ENCODE measurements around the gene INIP. TPM values are rescaled to one million over a fixed set of nuclear protein-coding genes. Genes with fewer than 3 reads are reported as not detected.
A peak's percentile ranks its signal among the peaks of the same experiment; 100 is the strongest.
"Not testable (repeated sequence)": the region's sequence is repeated elsewhere in the genome, so short reads cannot be mapped to it uniquely, and the experiment has no call there.

INIP gene
- total RNA-seq, 4 donors from 2014 or later, result 15.0 to 24.0 (median 21.3) TPM

GRCh38 chr9:112731971-112732370 is 14.1 kb upstream of the INIP start:
- H3K9me3 ChIP-seq, result no peaks in the 10 kb centered on the region
- DNase-seq, result peak in 1 of 3 donors; percentile 74
- no peaks in the 10 kb centered on the region for H3K27me3 ChIP-seq
- peak overlapping the region in 1 of 4 donors; percentile 51 for H3K27ac ChIP-seq
- no peaks in the 10 kb centered on the region for H3K36me3 ChIP-seq
- peaks cover 0 to 5% (median under 1%) of the 10 kb centered on the region in 4 donors for H3K4me1 ChIP-seq
- no peak for TF ChIP-seq POLR2A (IDR thresholded peaks at IDR 0.05)
- TF ChIP-seq CTCF (IDR thresholded peaks at IDR 0.05), result no peak
- H3K4me3 ChIP-seq, result peak overlapping the region in 1 of 4 donors; percentile 15

GRCh38 chr9:112728401-112728800 is 10.5 kb upstream of the INIP start:
- TF ChIP-seq POLR2A (IDR thresholded peaks at IDR 0.05) (no peak), CTCF (IDR thresholded peaks at IDR 0.05) (no peak)
- H3K36me3 ChIP-seq, result no peaks in the 10 kb centered on the region
- H3K9me3 ChIP-seq, result no peaks in the 10 kb centered on the region
- peaks cover 0 to 5% (median 0%) of the 10 kb centered on the region in 4 donors for H3K4me1 ChIP-seq
- no peak overlapping the region for H3K4me3 ChIP-seq
- no peaks in the 10 kb centered on the region for H3K27me3 ChIP-seq
- DNase-seq, result no peak
- H3K27ac ChIP-seq, result no peak overlapping the region

- H3K27me3 ChIP-seq, result no peaks in the 10 kb centered on the region
- TF ChIP-seq CTCF (IDR thresholded peaks at IDR 0.05) (no peak), POLR2A (IDR thresholded peaks at IDR 0.05) (no peak)
- H3K4me3 ChIP-seq, result no peak overlapping the region
- no peak for DNase-seq
- no peaks in the 10 kb centered on the region for H3K9me3 ChIP-seq
- no peaks in the 10 kb centered on the region for H3K36me3 ChIP-seq
- H3K4me1 ChIP-seq, result peaks cover 0 to under 1% (median 0%) of the 10 kb centered on the region in 4 donors
- no peak overlapping the region for H3K27ac ChIP-seq
Observed at GRCh38 chr9:112726428-112726827, 8.5 kb upstream of the INIP start.

GRCh38 chr9:112725961-112726360 is 8.0 kb upstream of the INIP start:
- no peaks in the 10 kb centered on the region for H3K4me1 ChIP-seq
- peak in 1 of 3 donors; percentile 56 for DNase-seq
- H3K4me3 ChIP-seq, result no peak overlapping the region
- TF ChIP-seq POLR2A (IDR thresholded peaks at IDR 0.05) (no peak), CTCF (IDR thresholded peaks at IDR 0.05) (no peak)
- no peaks in the 10 kb centered on the region for H3K27me3 ChIP-seq
- peak overlapping the region in 2 of 4 donors; percentile 44 to 54 for H3K27ac ChIP-seq
- H3K36me3 ChIP-seq, result no peaks in the 10 kb centered on the region
- no peaks in the 10 kb centered on the region for H3K9me3 ChIP-seq

GRCh38 chr9:112722749-112723148 is 4.8 kb upstream of the INIP start:
- not testable (repeated sequence) for H3K4me3 ChIP-seq, H3K36me3 ChIP-seq, H3K27me3 ChIP-seq, H3K27ac ChIP-seq, DNase-seq, H3K4me1 ChIP-seq, H3K9me3 ChIP-seq

GRCh38 chr9:112720113-112720780 is 2.3 kb upstream of the INIP start:
- Histone ChIP-seq H3K4me3 (no peak overlapping the region), H3K27ac (no peak overlapping the region)
- TF ChIP-seq CTCF (IDR thresholded peaks at IDR 0.05) (no peak), POLR2A (IDR thresholded peaks at IDR 0.05) (no peak)

More at GRCh38 chr9:112720113-112720780, 2.3 kb upstream of the INIP start:
- Histone ChIP-seq H3K9me3 (no peaks in the 10 kb centered on the region), H3K27me3 (no peaks in the 10 kb centered on the region), H3K4me1 (peaks cover 0 to 15% (median 3%) of the 10 kb centered on the region in 4 donors), H3K36me3 (no peaks in the 10 kb centered on the region)
- no peak for DNase-seq
